Measurements from ENCODE around the gene DCLRE1C.
A peak's percentile ranks its signal among the peaks of the same experiment; 100 is the strongest.
"Not testable (repeated sequence)": the region's sequence is repeated elsewhere in the genome, so short reads cannot be mapped to it uniquely, and the experiment has no call there.

Gene DCLRE1C

DNA sequence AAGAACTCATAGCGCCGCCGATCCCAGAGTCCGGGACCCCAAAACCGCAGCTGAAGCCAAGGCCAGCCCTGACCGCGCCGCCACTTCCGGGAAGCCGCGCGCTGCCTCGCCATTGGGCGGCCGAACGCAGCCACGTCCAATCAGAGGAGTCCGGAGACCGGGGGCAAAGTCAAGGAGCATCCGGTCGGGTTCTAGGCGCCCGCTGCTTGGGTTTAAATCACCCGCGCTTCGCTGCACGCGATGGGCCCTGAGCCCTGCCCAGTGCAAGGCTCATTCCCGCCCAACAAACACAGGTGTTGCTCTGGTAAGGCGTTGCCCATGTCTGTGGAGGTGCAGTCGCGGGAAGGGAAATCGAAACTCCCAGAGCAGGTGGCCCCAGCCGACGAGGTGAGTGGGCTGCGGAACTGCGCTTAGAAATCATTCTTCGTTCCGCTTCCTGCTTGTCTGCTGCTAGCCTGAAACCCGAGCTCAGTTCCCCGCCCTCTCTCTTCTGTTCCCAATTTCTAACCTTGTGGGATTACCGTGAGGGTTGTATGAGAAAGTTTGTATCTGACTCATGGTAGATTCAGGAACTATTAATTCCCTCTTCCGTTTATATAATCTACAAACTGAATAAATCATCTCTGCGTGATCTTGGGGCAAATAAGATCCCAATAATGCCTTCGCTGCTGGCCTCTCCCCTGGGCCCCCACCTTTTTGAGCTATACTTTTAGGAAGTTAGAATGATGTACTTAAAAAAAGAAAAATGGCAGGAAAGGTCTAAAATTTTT lies at the start of gene DCLRE1C:
Gene DCLRE1C (minus strand): TSS at position 96 of the 770 bp plus-strand sequence. CDS start 86 bp downstream, at position 10.
- DNase-seq (ENCODE audit: low spot score) = peak; percentile 81

DNA sequence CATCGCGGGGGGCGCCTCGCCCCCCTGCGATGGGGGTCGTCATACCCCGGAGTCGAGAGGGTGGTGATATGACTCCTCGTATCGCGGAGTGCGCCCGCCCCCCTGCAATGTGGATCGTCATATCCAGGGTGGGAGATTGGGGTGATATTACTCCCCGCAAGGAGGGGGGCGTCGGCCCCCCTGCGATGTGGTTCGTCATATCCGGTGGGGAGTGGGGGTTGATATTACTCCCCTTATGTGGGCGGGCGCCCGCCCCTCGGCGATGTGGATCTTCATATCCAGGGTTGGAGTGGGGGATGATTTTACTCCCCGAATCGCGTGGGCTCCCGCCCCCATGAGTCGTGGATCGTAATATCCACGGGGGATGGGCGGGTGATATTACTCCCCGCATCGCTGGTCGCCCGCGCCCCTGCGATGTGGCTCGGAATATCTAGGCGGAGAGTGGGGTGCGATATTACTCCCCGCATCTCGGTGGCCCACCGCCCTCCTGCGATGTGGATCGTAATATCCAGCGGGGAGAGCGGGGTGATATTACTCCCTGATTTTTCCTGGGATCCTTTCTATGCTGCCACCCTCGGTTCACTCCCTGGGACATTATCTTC lies 42.2 kb upstream of the DCLRE1C start:
- DNase-seq (ENCODE audit: low spot score) = no peak

DNA sequence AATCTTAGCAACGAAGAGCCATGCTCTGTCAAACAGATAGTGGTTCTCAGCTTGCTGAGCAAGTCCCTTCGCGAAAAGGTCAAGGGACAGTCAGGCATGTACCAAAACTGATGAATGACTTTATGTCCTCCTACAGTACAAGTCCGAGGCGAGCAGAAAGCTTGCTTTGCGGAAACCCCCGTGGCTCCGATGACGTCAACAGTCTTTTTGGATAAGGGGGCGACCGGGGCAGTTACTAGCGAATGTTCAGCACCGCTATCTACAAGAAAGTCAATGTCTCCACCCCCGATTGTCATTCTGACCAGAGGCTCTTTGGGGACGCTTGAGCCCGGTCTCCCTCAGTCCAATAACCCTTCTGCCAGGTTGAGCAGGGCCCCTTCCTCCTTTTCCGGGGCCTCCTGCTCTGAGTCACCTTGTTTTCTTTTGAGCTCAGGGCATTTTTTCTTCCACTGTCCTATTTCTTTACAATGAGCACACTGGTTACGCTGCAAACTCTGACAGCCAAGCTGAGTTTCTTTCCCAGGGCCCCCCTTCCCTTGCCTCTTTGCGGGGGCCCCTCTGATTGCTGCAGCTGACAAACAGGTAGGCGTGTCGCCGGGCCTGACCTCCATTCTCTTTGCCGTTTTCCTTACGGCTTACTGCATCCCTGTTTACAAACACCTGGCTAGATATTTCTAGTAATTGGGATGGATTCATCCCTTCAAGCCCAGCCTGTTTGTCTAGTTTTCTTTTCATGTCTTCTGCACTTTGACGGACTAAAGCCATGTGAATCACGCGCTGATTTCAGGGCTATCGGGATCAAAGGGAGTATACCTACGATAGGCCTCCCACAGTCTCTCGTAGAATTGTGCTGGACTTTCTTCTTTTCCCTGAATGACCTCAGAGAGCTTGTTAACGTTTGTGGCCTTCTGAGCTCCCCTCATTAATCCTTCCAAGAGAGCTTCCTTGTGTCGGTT lies 39.9 kb upstream of the DCLRE1C start:
- DNase-seq (ENCODE audit: low spot score) = not testable (repeated sequence)

DNA sequence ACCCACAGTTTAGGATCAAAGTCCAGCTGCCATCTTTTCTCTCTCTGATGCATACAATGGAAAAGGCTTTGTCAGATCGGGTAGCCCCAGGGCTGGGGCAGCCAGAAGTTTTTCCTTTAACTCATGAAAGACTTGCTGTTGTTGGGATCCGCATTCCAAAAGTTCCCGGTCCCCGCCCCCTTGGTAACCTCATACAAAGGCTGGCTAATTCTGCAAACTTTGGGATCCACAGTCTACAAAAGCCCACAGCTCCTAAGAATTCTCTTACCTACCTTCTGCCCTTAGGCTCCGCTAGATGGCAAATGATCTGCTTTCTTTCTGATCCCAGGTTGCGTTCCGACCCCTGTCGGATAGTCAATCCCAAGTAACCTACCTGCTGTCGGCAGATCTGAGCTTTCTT lies 38.4 kb upstream of the DCLRE1C start:
- DNase-seq (ENCODE audit: low spot score) = not testable (repeated sequence)

DNA sequence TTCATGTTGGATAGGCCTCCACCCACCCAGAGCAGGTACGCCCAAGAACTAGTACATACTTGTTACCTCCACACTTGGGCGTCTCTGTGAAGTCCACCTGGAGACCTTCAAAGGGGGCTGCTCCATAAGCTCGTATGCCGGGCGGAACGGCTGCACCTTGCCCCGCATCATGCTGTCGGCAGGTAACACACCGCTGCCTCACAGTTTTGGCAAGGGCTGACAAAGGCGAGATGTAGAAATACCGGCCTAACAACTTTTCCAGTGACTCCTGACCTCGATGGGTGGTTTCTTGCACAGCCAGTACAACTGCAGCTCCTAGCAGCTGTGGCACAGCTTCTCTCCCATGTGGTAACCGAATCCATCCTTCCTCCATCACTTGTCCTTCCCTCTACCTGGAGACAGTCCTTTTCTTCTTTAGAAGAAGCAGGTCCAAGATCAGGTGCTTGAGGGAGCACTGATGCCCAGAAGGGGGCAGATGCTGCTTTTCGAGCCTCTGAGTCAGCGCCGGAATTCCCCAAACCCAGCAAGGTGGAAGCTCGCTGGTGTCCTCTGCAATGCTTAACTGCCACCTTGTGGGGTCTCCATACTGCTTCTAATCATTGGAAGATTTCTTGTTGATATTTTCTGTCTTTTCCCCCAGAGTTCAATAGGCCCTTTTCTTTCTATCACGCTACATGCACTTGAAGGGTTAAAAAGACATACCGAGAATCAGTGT lies 37.3 kb upstream of the DCLRE1C start:
- not testable (repeated sequence) for DNase-seq (ENCODE audit: low spot score)

DNA sequence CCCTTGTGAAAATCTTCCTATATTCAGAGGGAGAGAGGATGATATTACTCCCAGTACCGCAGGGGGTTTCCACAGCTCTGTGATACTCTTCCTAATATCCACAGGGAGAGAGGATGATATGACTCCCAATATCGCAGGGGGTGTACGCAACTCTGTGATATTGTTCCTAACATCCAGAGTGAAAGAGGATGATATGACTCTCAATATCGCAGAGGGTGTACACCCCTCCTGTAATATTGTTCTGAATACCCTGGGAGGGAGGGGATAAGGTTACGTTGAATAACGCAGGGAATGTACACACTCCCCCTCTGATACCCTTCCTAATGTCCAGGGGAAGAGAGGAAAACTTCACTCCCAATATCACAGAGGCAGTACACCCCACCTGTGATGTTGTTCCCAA lies 35.7 kb upstream of the DCLRE1C start:
- not testable (repeated sequence) for DNase-seq (ENCODE audit: low spot score)

DNA sequence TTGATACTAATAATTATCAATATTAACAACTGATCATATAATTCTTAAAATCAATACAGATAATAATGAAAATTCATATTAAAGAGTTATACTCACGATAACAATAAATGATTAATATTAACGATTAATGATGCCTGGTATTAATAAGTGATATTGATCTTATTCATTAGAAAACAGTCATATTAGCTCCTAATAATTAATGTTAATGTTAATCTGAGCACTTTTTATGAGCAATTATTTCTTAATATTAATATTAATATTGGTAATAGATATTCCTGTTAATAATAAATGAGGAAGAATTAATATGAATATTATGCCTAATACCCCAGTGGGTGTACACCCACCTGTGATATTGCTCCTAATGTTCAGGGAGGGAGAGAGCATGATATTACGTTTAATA lies 28.8 kb upstream of the DCLRE1C start:
- no peak for DNase-seq (ENCODE audit: low spot score)

DNA sequence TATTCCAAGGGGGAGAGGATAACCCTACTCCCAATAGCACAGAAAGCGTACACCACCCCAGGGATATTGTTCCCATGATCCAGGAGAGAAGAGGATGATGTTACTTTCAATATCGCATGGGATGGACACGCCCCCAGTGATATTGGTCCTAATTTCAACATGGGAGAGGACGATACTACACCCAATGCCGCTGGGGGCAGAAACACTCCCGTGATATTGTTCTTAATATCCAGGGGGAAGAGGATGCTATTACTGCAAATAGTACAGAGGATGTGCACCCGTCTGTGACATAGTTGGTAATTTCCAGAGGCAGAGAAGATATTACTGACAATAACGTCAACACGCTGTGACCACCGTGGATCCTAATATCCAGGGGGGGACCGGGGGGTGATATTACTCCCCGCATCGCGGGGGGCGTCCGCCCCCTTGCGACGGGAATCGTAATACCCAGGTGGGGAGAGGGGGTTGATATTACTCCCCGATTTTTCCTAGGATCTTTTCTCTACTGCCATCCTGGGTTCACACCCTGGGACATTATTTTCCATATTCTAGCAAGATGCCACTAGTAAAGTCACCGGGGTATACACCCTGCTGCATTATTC lies 21.9 kb upstream of the DCLRE1C start:
- no peak for DNase-seq (ENCODE audit: low spot score)

DNA sequence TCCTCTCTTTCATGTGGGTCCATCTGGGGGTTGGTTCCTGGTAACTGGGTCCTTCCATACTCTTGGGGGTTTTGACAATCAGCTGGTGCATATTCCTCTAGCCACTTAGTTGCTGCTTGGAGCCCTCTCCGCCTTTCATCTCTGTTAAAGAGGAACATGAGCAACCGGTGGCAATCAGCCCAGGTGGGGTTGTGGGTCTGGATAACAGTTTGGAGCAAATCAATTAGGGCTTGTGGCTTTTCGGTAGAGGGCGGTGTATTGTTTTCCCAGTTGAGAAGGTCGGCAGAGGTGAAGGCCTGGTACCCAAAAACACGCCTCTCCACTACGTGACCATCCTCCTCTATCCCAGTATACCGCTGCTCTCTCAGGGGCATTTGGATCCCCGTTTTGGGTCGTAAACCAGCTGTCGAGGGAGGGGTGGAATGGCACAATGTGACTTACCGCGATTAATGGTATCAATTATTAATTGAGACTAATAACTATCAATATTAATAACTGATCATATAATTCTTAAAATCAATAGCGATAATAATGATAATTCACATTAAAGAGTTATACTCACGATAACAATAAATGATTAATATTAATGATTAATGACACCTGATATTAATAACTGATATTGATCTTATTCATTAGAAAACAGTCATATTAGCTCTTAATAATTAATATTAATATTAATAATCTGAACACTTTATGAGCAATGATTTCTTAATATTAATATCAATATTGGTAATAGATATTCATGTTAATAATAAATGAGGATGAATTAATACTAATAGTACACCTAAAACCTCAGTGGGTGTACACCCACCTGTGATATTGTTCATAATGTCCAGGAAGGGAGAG lies 20.5 kb upstream of the DCLRE1C start:
- DNase-seq (ENCODE audit: low spot score) = not testable (repeated sequence)

DNA sequence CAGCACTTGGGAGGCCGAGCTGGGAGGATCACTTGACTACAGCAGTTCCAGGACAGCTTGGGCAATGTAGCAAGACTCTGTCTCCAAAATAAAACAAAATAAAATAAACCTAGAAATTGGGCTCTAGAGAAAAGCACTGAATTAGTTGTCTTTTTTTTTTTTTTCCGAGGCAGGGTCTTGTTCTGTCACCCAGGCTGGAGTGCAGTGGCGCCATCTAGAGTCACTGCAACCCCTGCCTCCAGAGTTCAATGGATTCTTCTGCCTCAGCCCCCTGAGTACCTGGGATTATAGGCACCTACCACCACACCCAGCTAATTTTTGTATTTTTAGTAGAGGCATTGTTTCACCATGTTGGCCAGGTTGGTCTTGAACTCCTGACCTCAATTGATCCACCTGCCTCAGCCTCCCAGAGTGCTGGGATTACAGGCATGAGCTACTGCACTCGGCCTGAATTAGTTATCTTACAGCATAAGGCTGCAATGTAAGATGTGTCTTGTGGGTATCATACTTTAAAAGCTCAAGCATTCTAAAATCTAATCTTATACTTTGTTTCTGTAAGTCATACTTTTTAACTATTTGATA lies 18.1 kb upstream of the DCLRE1C start:
- no peak for DNase-seq (ENCODE audit: low spot score)

DNA sequence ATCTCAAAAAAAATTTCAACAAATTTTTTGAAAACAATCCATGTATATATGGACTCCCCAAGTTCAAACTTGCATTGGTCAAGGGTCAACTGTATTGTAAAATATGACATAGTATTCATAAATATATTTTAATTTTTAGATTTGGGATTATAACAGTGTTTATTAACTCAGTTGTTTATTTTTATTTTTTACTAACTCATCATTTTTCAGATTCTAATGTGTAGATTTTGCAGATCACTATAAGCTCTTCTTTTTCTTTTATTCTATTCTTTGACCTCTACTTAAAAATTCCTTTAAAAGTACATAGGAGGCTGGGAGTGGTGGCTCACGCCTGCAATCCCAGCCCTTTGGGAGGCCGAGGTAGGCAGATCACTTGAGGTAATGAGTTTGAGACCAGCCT lies 14.0 kb upstream of the DCLRE1C start:
- DNase-seq (ENCODE audit: low spot score) = no peak

DNA sequence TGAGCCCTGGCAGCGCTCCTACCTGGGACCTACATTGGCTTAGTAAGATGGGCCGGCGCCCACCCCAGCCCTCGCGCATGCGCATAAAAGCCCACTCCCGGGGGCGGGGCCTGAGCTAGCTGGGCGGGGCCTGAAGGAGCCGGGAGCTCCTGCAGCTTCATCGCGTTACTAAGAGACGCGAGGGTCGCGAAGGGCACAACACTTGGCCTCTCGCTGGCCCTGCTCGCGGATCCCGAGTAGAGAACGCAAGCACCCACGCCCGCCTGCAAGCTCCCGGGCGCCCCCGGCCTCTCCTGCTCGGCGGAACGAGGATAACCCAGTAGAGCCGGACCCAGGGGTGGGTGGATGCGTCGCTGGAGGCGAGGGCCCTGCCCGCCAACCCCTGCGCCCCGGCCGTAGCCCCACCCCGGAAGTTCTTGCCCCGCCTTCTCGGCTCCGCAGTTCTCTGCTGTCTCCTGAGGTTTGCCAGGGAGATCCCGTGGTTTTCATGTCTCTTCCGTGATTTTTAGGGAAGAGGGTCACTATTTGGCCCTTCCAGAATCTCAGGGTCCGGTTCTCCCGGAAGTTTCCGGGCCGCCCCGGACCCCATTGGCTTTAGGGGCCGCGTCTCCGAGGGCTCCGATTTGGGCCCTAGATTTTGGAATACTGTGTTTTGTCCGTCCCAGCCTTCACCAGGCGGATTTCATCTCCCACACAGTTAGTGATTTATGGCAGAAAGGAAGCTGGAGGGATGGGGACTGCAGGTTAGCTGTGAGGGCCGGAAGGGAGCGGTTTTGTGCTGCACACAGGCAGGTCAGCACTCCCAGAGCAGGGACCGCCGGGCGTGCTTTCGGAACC lies 5.5 kb upstream of the DCLRE1C start, which contains the start of gene MEIG1:
Gene MEIG1 (plus strand): TSS at position 168 of the 837 bp plus-strand sequence. CDS start 7,081 bp downstream, outside the sequence.
- DNase-seq (ENCODE audit: low spot score) = peak; percentile 86

DNA sequence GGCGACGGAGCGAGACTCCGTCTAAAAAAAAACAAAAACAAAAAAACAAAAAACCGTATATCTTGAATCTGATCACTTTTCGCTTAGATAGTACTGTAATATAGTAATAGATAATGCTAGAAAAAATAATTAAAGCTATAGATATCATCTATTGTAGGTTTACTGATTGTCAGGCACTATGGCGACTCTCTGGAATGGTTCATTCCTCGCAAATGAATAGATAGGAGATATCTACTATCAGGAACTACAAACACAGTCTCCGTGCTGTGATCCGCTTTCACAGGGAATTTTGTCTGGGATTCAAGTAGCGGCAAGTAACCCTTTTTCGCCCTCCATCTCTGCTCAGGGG lies 5.0 kb upstream of the DCLRE1C start:
- DNase-seq (ENCODE audit: low spot score) = no peak

DNA sequence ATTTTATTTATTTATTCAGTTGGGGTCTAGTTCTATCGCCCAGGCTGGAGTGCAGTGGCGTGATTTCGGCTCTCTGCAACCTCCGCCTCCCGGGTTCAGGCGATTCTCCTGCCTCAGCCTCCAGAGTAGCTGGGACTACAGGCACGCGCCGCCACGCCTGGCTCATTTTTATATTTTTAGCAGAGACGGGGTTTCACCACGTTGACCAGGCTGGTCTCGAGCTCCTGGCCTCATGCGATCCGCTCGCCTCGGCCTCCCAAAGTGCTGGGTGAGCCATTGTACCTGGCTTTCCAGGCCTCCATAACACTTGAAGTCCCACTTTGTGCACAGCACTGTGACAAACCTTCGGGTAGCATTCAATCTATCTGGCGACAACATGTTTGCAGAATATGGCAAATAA lies 1.0 kb upstream of the DCLRE1C start:
- DNase-seq (ENCODE audit: low spot score) = no peak

DNA sequence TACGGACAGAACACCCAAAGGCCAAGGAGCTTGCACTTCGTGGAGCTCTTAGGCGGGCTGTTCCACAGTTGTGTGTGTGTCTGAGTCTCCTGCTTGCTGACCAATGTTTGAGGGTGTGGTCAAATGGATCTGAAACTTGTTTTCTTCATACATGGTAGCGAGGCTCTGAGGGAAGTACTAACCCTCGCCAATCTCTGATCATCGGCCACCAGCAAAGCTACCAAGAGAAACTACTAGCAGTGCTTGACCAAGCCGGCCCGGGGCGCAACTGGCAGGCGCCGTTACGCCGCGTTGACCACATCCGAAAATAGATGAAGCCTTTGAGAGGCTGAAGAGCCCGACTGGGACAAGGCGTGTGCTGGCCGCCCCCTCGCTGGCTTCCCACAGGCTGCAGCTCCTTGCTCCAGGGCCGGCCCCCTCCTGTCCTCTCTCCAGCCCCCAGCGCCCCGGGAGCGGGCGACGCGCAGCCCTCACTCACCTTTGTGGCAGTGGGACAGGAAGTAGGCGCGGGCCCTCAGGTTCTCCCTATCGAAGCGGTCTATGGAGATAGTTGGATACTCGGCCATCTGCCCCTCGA lies 384 bp downstream of the DCLRE1C start:
- DNase-seq (ENCODE audit: low spot score) = peak; percentile 40

DNA sequence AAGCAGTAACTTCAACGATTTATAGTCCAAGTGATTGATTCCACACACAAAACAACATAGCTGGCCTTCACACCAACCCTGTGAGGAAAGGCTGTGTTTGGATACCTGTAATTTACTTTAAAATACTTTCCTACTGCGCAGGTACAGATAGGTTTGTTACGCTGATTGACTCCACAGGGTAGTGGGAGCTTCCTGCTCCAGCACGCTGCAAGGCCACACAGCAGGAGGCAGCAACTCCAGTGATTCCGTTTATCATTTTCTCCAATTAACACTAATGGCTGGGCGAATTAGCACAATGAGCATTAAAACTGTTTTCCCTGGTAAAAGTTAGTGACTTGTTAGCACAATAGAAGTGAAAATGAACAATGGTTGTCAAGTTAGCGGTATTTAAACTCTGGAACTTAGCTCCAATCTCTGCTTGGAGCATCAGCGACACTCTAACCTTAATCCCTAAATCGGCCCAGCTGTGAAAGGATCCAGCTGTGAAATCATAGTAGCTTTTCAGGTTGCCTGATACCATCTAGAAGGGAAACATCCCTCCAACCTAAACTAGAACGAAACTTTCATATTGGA lies 959 bp downstream of the DCLRE1C start:
- DNase-seq (ENCODE audit: low spot score) = no peak

DNA sequence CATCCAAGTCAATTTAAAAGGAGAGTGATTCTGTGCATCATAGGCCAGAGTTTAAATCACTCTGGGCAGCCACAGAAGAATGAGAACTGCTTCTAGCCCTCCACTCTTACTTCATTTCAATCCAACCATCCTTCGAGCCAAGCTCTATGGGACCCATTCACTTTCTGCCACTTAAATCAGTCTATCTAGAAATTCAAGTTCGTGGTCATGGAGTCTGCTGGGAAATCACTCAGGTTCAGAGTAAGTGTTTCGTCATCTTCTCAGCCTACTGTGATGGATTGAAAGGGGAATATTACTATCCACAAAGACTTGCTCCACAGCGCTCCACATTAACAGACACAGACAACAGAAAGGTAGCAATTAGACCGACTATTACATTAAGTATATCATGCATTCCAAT lies 4.6 kb downstream of the DCLRE1C start:
- DNase-seq (ENCODE audit: low spot score) = no peak

DNA sequence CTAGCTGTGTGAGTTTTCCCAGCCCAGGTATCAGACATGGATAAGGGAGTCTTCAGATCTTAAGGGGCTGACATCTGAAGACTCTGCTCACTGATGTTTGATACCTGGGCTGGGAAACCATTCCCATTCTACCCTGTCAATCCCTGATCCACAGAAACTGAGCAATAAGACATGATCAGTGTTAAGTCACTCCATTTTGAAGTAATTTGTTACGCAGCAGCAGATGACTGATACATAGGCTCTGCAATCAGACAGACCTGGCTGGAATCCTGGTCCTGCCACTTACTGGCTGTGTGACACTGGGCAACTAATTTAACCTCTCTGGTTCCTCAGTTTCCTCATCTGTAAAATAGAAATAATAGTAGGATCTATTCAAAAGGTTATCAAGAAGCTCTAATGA lies 6.6 kb downstream of the DCLRE1C start:
- DNase-seq (ENCODE audit: low spot score) = no peak

DNA sequence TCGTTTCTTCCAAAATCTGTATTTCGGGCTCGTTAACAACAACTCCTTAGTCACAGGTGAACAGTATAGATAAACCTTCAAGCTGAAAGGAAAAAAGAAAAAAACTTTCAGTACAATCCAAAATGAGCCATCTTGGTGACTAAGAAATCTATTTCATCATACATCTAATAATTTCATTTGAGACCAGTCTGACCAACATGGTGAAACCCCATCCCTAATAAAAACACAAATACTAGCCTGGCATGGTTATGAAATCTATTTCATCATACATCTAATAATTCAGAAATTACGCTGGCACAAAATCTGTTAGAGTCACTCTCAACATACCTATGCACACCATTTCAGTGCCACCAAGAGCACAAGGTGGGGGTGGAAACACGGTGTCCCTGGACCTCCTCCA lies 8.8 kb downstream of the DCLRE1C start:
- DNase-seq (ENCODE audit: low spot score) = no peak
